WTC11 (cell line): Measurements from ENCODE around the gene NDUFA13. TPM values are rescaled to one million over a fixed set of nuclear protein-coding genes. Genes with fewer than 3 reads are reported as not detected.

Experiments
- ATAC-seq: fragments of 200-7000 bp; cut with Tn5 transposase; 2 replicates; pipeline ENCODE4 v1.10.0; 2021; ENCODE audit warnings: mild to moderate bottlenecking, moderate library complexity
- CTCF ChIA-PET: fragments of 300-600 bp; sonication (Branson Sonifier 250); formaldehyde crosslinking; loops from one replicate; lab custom pipeline; 2021; ENCODE audit warnings: antibody characterized with exemption; lab: Charles Lee
- POLR2A ChIA-PET: fragments of 350-600 bp; sonication (Branson Sonifier 250); formaldehyde crosslinking; loops from one replicate; lab custom pipeline; 2021; ENCODE audit warnings: antibody characterized with exemption; lab: Charles Lee
- DNase-seq: peaks from one replicate; pipeline ENCODE4 v3.0.0; 2021; ENCODE audit warnings: low spot score
- H3K27ac Mint-ChIP-seq: 2 replicates; pipeline ENCODE4 v1.8.0; 2021; ENCODE audit warnings: mixed read lengths
- H3K27me3 Mint-ChIP-seq: 2 replicates; pipeline ENCODE4 v1.8.0; 2021; ENCODE audit warnings: low read depth, mild to moderate bottlenecking, moderate library complexity, mixed read lengths
- H3K36me3 Mint-ChIP-seq: 2 replicates; pipeline ENCODE4 v1.8.0; 2021; ENCODE audit warnings: mixed read lengths
- H3K4me1 Mint-ChIP-seq: 2 replicates; pipeline ENCODE4 v1.8.0; 2022; ENCODE audit warnings: mixed read lengths
- H3K4me3 Mint-ChIP-seq: 2 replicates; pipeline ENCODE4 v1.8.0; 2021; ENCODE audit warnings: mild to moderate bottlenecking, moderate library complexity, mixed read lengths
- H3K9me3 Mint-ChIP-seq: 2 replicates; pipeline ENCODE4 v1.8.0; 2021; ENCODE audit warnings: mixed read lengths
- AFF4 ChIP-seq: sonication (generic); formaldehyde crosslinking; IDR thresholded peaks from 2 replicates; pipeline ENCODE4 v1.8.1; 2023; ENCODE audit warnings: mild to moderate bottlenecking, missing genetic modification reagents, borderline replicate concordance
- ATF3 ChIP-seq: sonication (generic); formaldehyde crosslinking; conservative IDR thresholded peaks from 2 replicates; pipeline ENCODE4 v1.8.1; 2022; ENCODE audit warnings: mild to moderate bottlenecking, missing genetic modification reagents
- CTCF ChIP-seq: fragments of 200-600 bp; IDR thresholded peaks from 2 replicates; pipeline ENCODE4 v1.8.0; 2022; ENCODE audit warnings: antibody characterized with exemption
- FOXP4 ChIP-seq: sonication (generic); formaldehyde crosslinking; IDR thresholded peaks from 2 replicates; pipeline ENCODE4 v1.8.0; 2022; ENCODE audit warnings: mild to moderate bottlenecking, missing genetic modification reagents
- HMGA2 ChIP-seq: fragments of 250-450 bp; sonication (Bioruptor Pico); IDR thresholded peaks from 2 replicates; pipeline ENCODE4 v1.4.0; 2021; ENCODE audit warnings: mild to moderate bottlenecking, moderate library complexity
- HMGXB4 ChIP-seq: sonication (generic); formaldehyde crosslinking; IDR thresholded peaks from 2 replicates; pipeline ENCODE4 v1.8.1; 2023; ENCODE audit warnings: mild to moderate bottlenecking, moderate library complexity, missing genetic modification reagents
- IRF1 ChIP-seq: sonication (generic); formaldehyde crosslinking; IDR thresholded peaks from 2 replicates; pipeline ENCODE4 v1.8.0; 2023; ENCODE audit warnings: missing genetic modification reagents
- NR1H2 ChIP-seq: sonication (generic); formaldehyde crosslinking; IDR thresholded peaks from 2 replicates; pipeline ENCODE4 v1.9.0; 2021; ENCODE audit warnings: mild to moderate bottlenecking, moderate library complexity, missing genetic modification reagents
- PRDM15 ChIP-seq: sonication (generic); formaldehyde crosslinking; IDR thresholded peaks from 2 replicates; pipeline ENCODE4 v1.8.0; 2022; ENCODE audit warnings: missing genetic modification reagents
- ZNF219 ChIP-seq: sonication (generic); formaldehyde crosslinking; IDR thresholded peaks from 2 replicates; pipeline ENCODE4 v1.8.0; 2023; ENCODE audit warnings: missing genetic modification reagents, mild to moderate bottlenecking, borderline replicate concordance
- ZNF425 ChIP-seq: fragments of 250-450 bp; sonication (Bioruptor Pico); conservative IDR thresholded peaks from 2 replicates; pipeline ENCODE4 v1.9.0; 2021; ENCODE audit warnings: mild to moderate bottlenecking
- total RNA-seq: library from RNA; stranded (reverse); gene quantifications from 3 replicates; pipeline ENCODE4 v1.2.3, GENCODE V29; 2021

Gene NDUFA13
- total RNA-seq, 1 experiment from 2014 or later: 519 TPM

- no peak for TF ChIP-seq HMGXB4
Observed at GRCh38 chr19:19475849-19476828, 39.9 kb upstream of the NDUFA13 start (continued).

GRCh38 chr19:19477705-19478383 lies 38.2 kb upstream of the NDUFA13 start:
- Mint-ChIP-seq H3K36me3 (peaks cover 13% of the 10 kb centered on the region), H3K27me3 (no peaks in the 10 kb centered on the region), H3K27ac (peak overlapping the region; percentile 84), H3K9me3 (no peaks in the 10 kb centered on the region), H3K4me3 (no peak overlapping the region), H3K4me1 (peaks cover 62% of the 10 kb centered on the region)
- no peak for ATAC-seq
- ChIA-PET POLR2A (no interaction called here), CTCF (interaction anchor here (0.7 to 3.2 kb wide), 2 partner anchors 99 to 111 kb away, joined by 4 to 24 read pairs; no protein-coding TSS in a partner anchor)
- no peak for DNase-seq
- TF ChIP-seq ZNF219 (CRISPR knock-in tag) (no peak), HMGA2 (CRISPR knock-in tag) (no peak), NR1H2 (CRISPR knock-in tag) (no peak), ZNF425 (no peak), CTCF (no peak), ATF3 (CRISPR knock-in tag) (no peak), FOXP4 (CRISPR knock-in tag) (no peak)
- TF ChIP-seq, all 79 proteins: peak for 0

GRCh38 chr19:19480688-19481087 lies 35.3 kb upstream of the NDUFA13 start:
- Mint-ChIP-seq H3K27me3 (no peaks in the 10 kb centered on the region), H3K9me3 (no peaks in the 10 kb centered on the region), H3K4me1 (peaks cover 49% of the 10 kb centered on the region), H3K36me3 (peaks cover 10% of the 10 kb centered on the region), H3K4me3 (no peak overlapping the region), H3K27ac (peak overlapping the region; percentile 15; the same call in 1 of the 2 replicates)
- no peak for ATAC-seq
- DNase-seq: no peak
- POLR2A ChIA-PET: no interaction called here
- CTCF ChIA-PET: no interaction called here
- TF ChIP-seq AFF4 (CRISPR knock-in tag) (no peak), ZNF219 (CRISPR knock-in tag) (no peak), PRDM15 (CRISPR knock-in tag) (no peak), IRF1 (no peak)
